NCI-H1694 treated with DMSO at 0.1 percent for 48 hours (cell line): ENCODE measurements around the gene CPT1B.
"Not testable (repeated sequence)": the region's sequence is repeated elsewhere in the genome, so short reads cannot be mapped to it uniquely, and the experiment has no call there.

ENCODE experiments used
- DNase-seq: peaks from one replicate; lab custom pipeline; 2025; lab: John Stamatoyannopoulos, UW

CPT1B gene

GRCh38 chr22:50545522-50546325 is 32.5 kb downstream of the CPT1B start, which contains the start of gene KLHDC7B:
Gene KLHDC7B, plus strand, starts transcription at chr22:50545899. Its CDS starts 345 bp downstream, at chr22:50546244.
- no peak for DNase-seq

GRCh38 chr22:50544746-50545253 is 33.4 kb downstream of the CPT1B start:
- no peak for DNase-seq

GRCh38 chr22:50544078-50544745 is 34.0 kb downstream of the CPT1B start:
- DNase-seq, result peak; percentile 16

- DNase-seq, result no peak
Observed at GRCh38 chr22:50542416-50542927, 35.8 kb downstream of the CPT1B start.

- not testable (repeated sequence) for DNase-seq
Observed at GRCh38 chr22:50541667-50542026, 36.6 kb downstream of the CPT1B start.

GRCh38 chr22:50540381-50540780 is 37.8 kb downstream of the CPT1B start:
- no peak for DNase-seq

- no peak for DNase-seq
Observed at GRCh38 chr22:50537765-50538164, 40.5 kb downstream of the CPT1B start.

GRCh38 chr22:50536226-50536625 is 42.0 kb downstream of the CPT1B start:
- DNase-seq, result no peak

- no peak for DNase-seq
Observed at GRCh38 chr22:50535113-50535512, 43.1 kb downstream of the CPT1B start.

- DNase-seq, result not testable (repeated sequence)
Observed at GRCh38 chr22:50533856-50534711, 44.1 kb downstream of the CPT1B start.

GRCh38 chr22:50532824-50533796 is 45.1 kb downstream of the CPT1B start:
- no peak for DNase-seq

- DNase-seq, result no peak
Observed at GRCh38 chr22:50531962-50532674, 46.1 kb downstream of the CPT1B start.

- no peak for DNase-seq
Observed at GRCh38 chr22:50531546-50531961, 46.7 kb downstream of the CPT1B start.

- DNase-seq, result no peak
Observed at GRCh38 chr22:50530877-50531545, 47.2 kb downstream of the CPT1B start.

GRCh38 chr22:50530580-50530876 is 47.7 kb downstream of the CPT1B start:
- no peak for DNase-seq

- no peak for DNase-seq
Observed at GRCh38 chr22:50529897-50530579, 48.2 kb downstream of the CPT1B start, which contains the start of gene TYMP. Gene TYMP, minus strand, starts transcription at chr22:50530012. Its CDS starts 303 bp downstream, at chr22:50529709.

GRCh38 chr22:50529416-50529896 is 48.8 kb downstream of the CPT1B start:
- DNase-seq, result no peak

GRCh38 chr22:50528682-50529415 is 49.4 kb downstream of the CPT1B start:
- DNase-seq, result no peak
